Stimulated activated CD4-positive, alpha-beta T cell treated with anti-CD3 and anti-CD28 coated beads, Interleukin-15, amount 100 ng/mL, for 24 hours (primary cell): ENCODE results near the gene APAF1.
"Not testable (repeated sequence)": the region's sequence is repeated elsewhere in the genome, so short reads cannot be mapped to it uniquely, and the experiment has no call there.

Experiments used
- DNase-seq: peaks from one replicate; pipeline ENCODE4 v3.0.0-alpha.2; 2020

The APAF1 gene

GRCh38 chr12:98644712-98645571 is at the start of gene APAF1, which contains the start of gene IKBIP:
Gene APAF1, plus strand, starts transcription at chr12:98645290. Its CDS starts 3,070 bp downstream, at chr12:98648360.
Gene IKBIP, minus strand, starts transcription at chr12:98644788. Its CDS starts 87 bp downstream, at chr12:98644701.
- DNase-seq: peak; percentile 98

- not testable (repeated sequence) for DNase-seq
Measured at GRCh38 chr12:98597313-98597712, 47.8 kb upstream of the APAF1 start.

GRCh38 chr12:98601924-98602323 is 43.2 kb upstream of the APAF1 start:
- no peak for DNase-seq

- DNase-seq: no peak
Measured at GRCh38 chr12:98606359-98606988, 38.6 kb upstream of the APAF1 start.

GRCh38 chr12:98610596-98610995 is 34.5 kb upstream of the APAF1 start:
- no peak for DNase-seq

GRCh38 chr12:98612696-98613334 is 32.3 kb upstream of the APAF1 start:
- DNase-seq: no peak

- DNase-seq: no peak
Measured at GRCh38 chr12:98618952-98619351, 26.1 kb upstream of the APAF1 start.

GRCh38 chr12:98635657-98636323 is 9.3 kb upstream of the APAF1 start:
- DNase-seq: no peak

- no peak for DNase-seq
Measured at GRCh38 chr12:98637068-98637467, 8.0 kb upstream of the APAF1 start.

GRCh38 chr12:98638009-98638408 is 7.1 kb upstream of the APAF1 start:
- no peak for DNase-seq

- DNase-seq: no peak
Measured at GRCh38 chr12:98639491-98639890, 5.6 kb upstream of the APAF1 start.

- DNase-seq: not testable (repeated sequence)
Measured at GRCh38 chr12:98642801-98643200, 2.3 kb upstream of the APAF1 start.

- DNase-seq: no peak
Measured at GRCh38 chr12:98644433-98644711, 718 bp upstream of the APAF1 start.

- peak; percentile 23 for DNase-seq
Measured at GRCh38 chr12:98645572-98646067, 530 bp downstream of the APAF1 start.

- no peak for DNase-seq
Measured at GRCh38 chr12:98646294-98647090, 1.4 kb downstream of the APAF1 start.

- DNase-seq: no peak
Measured at GRCh38 chr12:98651328-98651727, 6.2 kb downstream of the APAF1 start.

GRCh38 chr12:98653866-98654493 is 8.9 kb downstream of the APAF1 start:
- no peak for DNase-seq

GRCh38 chr12:98656289-98657101 is 11.4 kb downstream of the APAF1 start:
- DNase-seq: peak; percentile 28

- DNase-seq: no peak
Measured at GRCh38 chr12:98660521-98660920, 15.4 kb downstream of the APAF1 start.

- no peak for DNase-seq
Measured at GRCh38 chr12:98669751-98670150, 24.7 kb downstream of the APAF1 start.

GRCh38 chr12:98671459-98671858 is 26.4 kb downstream of the APAF1 start:
- no peak for DNase-seq
